Cardiac muscle cell (in vitro differentiated cells and primary cell): ENCODE results near the gene SPATA6L. TPM values are rescaled to one million over a fixed set of nuclear protein-coding genes. Genes with fewer than 3 reads are reported as not detected.

Experiments used
- DNase-seq, 2 donors: peaks; one replicate each; pipeline versions ENCODE4 v3.0.0 to v3.0.0-alpha.2; 2010 to 2017; ENCODE audit warnings: low read depth in 1 of 2, low spot score in 1 of 2
- H3K27ac ChIP-seq: fragments of 200-600 bp; sonication (generic); 2 replicates; pipeline ENCODE4 v1.5.1; 2016
- H3K27me3 ChIP-seq: fragments of 200-600 bp; sonication (generic); 2 replicates; pipeline ENCODE4 v1.6.0; 2016; ENCODE audit warnings: control low read depth
- H3K36me3 ChIP-seq: fragments of 200-600 bp; sonication (generic); 2 replicates; pipeline ENCODE4 v1.5.1; 2016; ENCODE audit warnings: control low read depth
- H3K4me1 ChIP-seq: fragments of 200-600 bp; sonication (generic); 2 replicates; pipeline ENCODE4 v1.8.1; 2017; ENCODE audit warnings: low read depth, mild to moderate bottlenecking, mixed run types
- H3K4me3 ChIP-seq: fragments of 200-600 bp; sonication (generic); 2 replicates; pipeline ENCODE4 v1.5.1; 2016; ENCODE audit warnings: mild to moderate bottlenecking
- H3K9me3 ChIP-seq: fragments of 200-600 bp; sonication (generic); 2 replicates; pipeline ENCODE4 v1.5.1; 2017; ENCODE audit warnings: low read depth, mild to moderate bottlenecking, control low read depth
- polyA plus RNA-seq: library from polyadenylated mRNA; unstranded; fragments of >200 nt; fragmentation: Nextera tagmentation; extraction: Ambion mirVana; gene quantifications from 2 replicates; pipeline ENCODE4 v1.2.1, GENCODE V29; 2016
- total RNA-seq: library from RNA; depleted of rRNA; stranded (reverse); fragments of >200 nt; gene quantifications from 2 replicates; pipeline ENCODE4 v1.2.3, GENCODE V29; 2016
- TF ChIP-seq, protein P1 (sequence below): IDR thresholded peaks from 2 replicates; pipeline ENCODE4 v1.5.1; 2012; ENCODE audit warnings: low read depth, mild to moderate bottlenecking, low read length

The SPATA6L gene
- total and polyA plus RNA-seq, 2 experiments from 2014 or later, result 0.63 to 1.3 TPM

DNA sequence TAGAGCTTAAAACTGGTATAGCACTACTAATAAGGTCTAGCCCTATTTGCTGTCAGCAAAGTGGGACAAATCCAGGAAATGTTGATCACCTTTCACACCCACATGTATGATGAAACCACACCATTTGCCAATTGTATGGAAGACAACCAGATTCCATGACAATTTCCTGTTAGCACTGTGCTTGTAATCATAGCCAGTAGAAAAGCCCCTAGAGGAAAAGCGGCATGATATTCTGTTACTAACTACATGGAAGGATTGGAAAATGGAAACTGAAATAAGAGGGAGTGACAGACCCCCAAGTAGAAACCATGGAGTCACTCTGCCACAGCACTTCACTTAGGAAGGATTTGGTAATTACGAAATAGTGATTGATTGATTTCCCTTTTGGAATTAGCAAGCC is 923 bp downstream of the SPATA6L start:
- no peaks in the 10 kb centered on the region for H3K9me3 ChIP-seq
- DNase-seq, result peak in 1 of 2 donors; percentile 75
- H3K4me3 ChIP-seq, result no peak overlapping the region
- TF ChIP-seq, protein P1, sequence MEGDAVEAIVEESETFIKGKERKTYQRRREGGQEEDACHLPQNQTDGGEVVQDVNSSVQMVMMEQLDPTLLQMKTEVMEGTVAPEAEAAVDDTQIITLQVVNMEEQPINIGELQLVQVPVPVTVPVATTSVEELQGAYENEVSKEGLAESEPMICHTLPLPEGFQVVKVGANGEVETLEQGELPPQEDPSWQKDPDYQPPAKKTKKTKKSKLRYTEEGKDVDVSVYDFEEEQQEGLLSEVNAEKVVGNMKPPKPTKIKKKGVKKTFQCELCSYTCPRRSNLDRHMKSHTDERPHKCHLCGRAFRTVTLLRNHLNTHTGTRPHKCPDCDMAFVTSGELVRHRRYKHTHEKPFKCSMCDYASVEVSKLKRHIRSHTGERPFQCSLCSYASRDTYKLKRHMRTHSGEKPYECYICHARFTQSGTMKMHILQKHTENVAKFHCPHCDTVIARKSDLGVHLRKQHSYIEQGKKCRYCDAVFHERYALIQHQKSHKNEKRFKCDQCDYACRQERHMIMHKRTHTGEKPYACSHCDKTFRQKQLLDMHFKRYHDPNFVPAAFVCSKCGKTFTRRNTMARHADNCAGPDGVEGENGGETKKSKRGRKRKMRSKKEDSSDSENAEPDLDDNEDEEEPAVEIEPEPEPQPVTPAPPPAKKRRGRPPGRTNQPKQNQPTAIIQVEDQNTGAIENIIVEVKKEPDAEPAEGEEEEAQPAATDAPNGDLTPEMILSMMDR, result no peak
- H3K4me1 ChIP-seq, result peaks cover 11% of the 10 kb centered on the region
- no peaks in the 10 kb centered on the region for H3K36me3 ChIP-seq
- H3K27me3 ChIP-seq, result peaks cover 7% of the 10 kb centered on the region
- H3K27ac ChIP-seq, result no peak overlapping the region

DNA sequence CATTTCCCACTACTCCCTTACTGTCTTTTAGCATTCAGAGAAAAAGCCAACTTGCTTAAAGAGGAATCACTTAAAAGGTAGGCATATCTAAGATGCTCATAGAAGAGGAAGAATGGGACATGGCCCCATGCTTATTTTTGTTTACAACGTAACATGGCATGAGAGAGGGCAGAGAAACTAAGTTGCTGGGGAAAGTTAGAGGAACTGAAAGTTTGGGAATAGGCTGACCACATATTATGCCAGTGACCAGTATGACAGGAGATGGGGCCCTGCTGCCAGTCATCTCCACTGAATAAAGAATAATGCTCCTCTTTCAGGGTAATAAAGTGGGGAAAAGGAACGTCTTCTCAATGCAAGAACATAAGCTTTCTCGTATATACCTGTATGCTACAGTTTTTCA is 2.3 kb downstream of the SPATA6L start:
- TF ChIP-seq, protein P1, result no peak
- no peak overlapping the region for H3K4me3 ChIP-seq
- no peak for DNase-seq
- H3K9me3 ChIP-seq, result no peaks in the 10 kb centered on the region
- no peak overlapping the region for H3K27ac ChIP-seq
- H3K27me3 ChIP-seq, result peaks cover 7% of the 10 kb centered on the region
- peaks cover 11% of the 10 kb centered on the region for H3K4me1 ChIP-seq
- H3K36me3 ChIP-seq, result no peaks in the 10 kb centered on the region

DNA sequence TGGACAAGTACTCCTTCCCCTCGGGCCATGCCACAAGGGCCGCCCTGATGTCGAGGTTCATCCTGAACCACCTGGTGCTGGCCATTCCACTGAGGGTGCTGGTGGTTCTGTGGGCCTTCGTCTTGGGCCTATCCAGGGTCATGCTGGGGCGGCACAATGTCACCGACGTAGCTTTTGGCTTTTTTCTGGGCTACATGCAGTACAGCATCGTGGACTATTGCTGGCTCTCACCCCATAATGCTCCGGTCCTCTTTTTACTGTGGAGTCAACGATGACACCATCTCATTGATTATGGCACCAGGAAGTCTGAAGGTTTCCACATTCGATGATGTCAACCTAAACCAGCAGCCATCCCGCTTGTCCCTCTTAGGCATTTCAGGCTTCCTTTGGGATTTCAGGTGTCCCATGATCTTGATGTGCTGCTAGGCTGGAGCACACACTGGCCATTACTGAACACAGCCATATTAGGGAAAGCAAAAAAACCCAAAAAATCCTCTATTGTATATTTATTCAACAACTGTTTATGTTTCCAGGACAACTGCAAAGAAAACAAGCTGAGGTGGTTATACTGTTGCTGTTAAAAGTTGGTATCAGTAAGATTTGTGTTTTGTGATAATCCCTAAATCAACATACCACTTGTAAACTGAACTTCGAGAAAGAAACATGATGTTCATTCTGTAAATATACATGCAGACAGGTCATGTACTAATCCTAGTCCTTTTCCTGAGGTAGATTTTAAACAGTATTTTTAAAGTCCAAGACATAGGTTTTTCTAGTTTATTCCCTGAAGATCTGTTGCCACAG is 3.1 kb downstream of the SPATA6L start:
- Histone ChIP-seq H3K9me3 (no peaks in the 10 kb centered on the region), H3K27ac (no peak overlapping the region), H3K4me1 (peaks cover 11% of the 10 kb centered on the region), H3K36me3 (no peaks in the 10 kb centered on the region), H3K27me3 (peaks cover 7% of the 10 kb centered on the region), H3K4me3 (peak overlapping the region; percentile 87)
- DNase-seq, result no peak
- TF ChIP-seq, protein P1, result no peak

DNA sequence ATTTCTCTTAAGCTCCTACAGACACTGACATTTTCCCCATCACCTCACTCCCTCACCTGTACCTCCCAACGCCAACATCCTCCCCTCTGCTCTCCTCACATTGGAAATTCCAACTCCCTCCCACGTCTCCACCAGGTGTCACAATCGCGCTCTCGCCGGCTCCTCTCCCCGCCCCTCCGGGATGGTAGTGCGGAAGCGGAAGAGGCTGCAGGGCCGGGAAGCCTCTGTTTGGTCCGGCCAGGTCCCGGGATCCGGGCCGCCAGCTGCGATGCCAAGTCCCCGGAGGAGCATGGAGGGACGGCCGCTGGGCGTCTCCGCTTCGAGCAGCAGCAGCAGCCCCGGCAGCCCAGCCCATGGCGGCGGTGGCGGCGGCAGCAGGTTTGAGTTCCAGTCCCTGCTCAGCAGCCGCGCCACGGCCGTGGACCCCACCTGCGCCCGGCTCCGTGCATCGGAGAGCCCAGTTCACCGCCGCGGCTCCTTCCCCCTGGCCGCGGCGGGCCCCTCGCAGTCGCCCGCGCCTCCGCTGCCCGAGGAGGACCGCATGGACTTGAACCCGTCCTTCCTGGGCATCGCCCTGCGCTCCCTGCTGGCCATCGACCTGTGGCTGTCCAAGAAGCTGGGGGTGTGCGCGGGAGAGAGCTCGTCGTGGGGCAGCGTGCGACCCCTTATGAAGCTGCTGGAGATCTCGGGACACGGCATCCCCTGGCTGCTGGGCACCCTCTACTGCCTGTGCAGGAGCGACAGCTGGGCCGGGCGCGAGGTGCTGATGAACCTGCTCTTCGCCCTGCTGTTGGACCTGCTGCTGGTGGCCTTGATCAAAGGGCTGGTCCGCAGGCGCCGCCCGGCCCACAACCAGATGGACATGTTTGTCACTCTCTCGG is 3.9 kb downstream of the SPATA6L start, which contains the start of gene PLPP6:
Gene PLPP6, plus strand, starts transcription at position 187 of the 881 bp plus-strand sequence. Its CDS starts 82 bp downstream, at position 269.
- H3K9me3 ChIP-seq, result no peaks in the 10 kb centered on the region
- peaks cover 11% of the 10 kb centered on the region for H3K4me1 ChIP-seq
- TF ChIP-seq, protein P1, result peak; percentile 47
- no peaks in the 10 kb centered on the region for H3K27me3 ChIP-seq
- H3K27ac ChIP-seq, result peak within 1 kb of the TSS; percentile 15
- no peaks in the 10 kb centered on the region for H3K36me3 ChIP-seq
- DNase-seq, result peak; percentile 86 to 91
- H3K4me3 ChIP-seq, result peak within 1 kb of the TSS; percentile 87

DNA sequence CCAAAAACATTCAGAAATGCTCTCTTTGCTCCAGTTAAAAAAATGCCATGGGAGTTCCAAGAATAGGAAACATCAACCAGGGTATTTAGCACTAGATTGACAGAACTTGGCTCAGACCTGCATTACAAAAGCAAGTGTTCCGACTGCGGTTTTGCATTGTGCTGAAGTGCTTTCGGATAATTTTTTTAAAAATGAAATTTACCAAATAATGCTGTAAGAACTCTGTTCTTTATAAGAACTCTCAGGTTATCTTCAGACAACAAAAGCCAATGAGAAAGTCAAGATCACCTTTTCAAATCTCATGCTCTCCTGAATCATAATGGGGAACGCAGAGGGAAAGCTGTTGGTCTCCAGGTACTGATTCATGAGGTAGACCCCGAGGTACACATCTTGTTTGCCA is 4.7 kb downstream of the SPATA6L start:
- H3K9me3 ChIP-seq, result no peaks in the 10 kb centered on the region
- H3K27me3 ChIP-seq, result no peaks in the 10 kb centered on the region
- no peak overlapping the region for H3K27ac ChIP-seq
- peaks cover 11% of the 10 kb centered on the region for H3K4me1 ChIP-seq
- peak in 1 of 2 donors; percentile 83 for DNase-seq
- TF ChIP-seq, protein P1, result no peak
- H3K4me3 ChIP-seq, result peak overlapping the region; percentile 87
- no peaks in the 10 kb centered on the region for H3K36me3 ChIP-seq
